ENCODE results near the gene TULP1.

Gene TULP1

GRCh38 chr6:35475573-35475972 is 37.1 kb downstream of the TULP1 start:
- Histone ChIP-seq H3K4me1 (ENCODE audit: insufficient read depth, low read length) (peaks cover 7% of the 10 kb centered on the region), H2AFZ (ENCODE audit: low read depth, low read length) (no peak overlapping the region), H3K4me3 (ENCODE audit: low read depth in 1 of 2, low read length in 2 of 2) (no peak overlapping the region), H3K27me3 (ENCODE audit: insufficient read depth, low read length, poor library complexity) (peaks cover 1% of the 10 kb centered on the region), H4K20me1 (ENCODE audit: insufficient read depth, low read length) (peaks cover 29% of the 10 kb centered on the region), H3K79me2 (ENCODE audit: insufficient read depth, low read length) (peaks cover 6% of the 10 kb centered on the region), H3K9me3 (ENCODE audit: insufficient read depth, low read length, severe bottlenecking) (no peaks in the 10 kb centered on the region), H3K9ac (ENCODE audit: low read depth, low read length) (no peak overlapping the region), H3K27ac (ENCODE audit: low read length) (no peak overlapping the region), H3K36me3 (ENCODE audit: insufficient read depth, low read length) (peaks cover 24% of the 10 kb centered on the region), H3K4me2 (ENCODE audit: insufficient read depth, low read length) (no peak overlapping the region)
- ATAC-seq (ENCODE audit: insufficient read depth, low read depth) (no peak), DNase-seq (no peak)
- TF ChIP-seq CTCF (IDR thresholded peaks at IDR 0.05; ENCODE audit: borderline replicate concordance, extremely low read depth, low read length, poor library complexity, severe bottlenecking) (no peak), EZH2 (IDR thresholded peaks at IDR 0.05; ENCODE audit: borderline replicate concordance, low read depth, low read length, severe bottlenecking) (no peak)

- peak; percentile 15; the same call in 2 of the 3 replicates for ATAC-seq (ENCODE audit: insufficient read depth, low read depth)
- peaks cover 29% of the 10 kb centered on the region for H3K36me3 ChIP-seq (ENCODE audit: insufficient read depth, low read length)
- no peak overlapping the region for H2AFZ ChIP-seq (ENCODE audit: low read depth, low read length)
- no peaks in the 10 kb centered on the region for H3K9me3 ChIP-seq (ENCODE audit: insufficient read depth, low read length, severe bottlenecking)
- no peak overlapping the region for H3K4me3 ChIP-seq (ENCODE audit: low read depth in 1 of 2, low read length in 2 of 2)
- peaks cover 11% of the 10 kb centered on the region for H3K79me2 ChIP-seq (ENCODE audit: insufficient read depth, low read length)
- H3K4me1 ChIP-seq (ENCODE audit: insufficient read depth, low read length): peaks cover 12% of the 10 kb centered on the region
- peaks cover 34% of the 10 kb centered on the region for H4K20me1 ChIP-seq (ENCODE audit: insufficient read depth, low read length)
- DNase-seq: no peak
- no peak for TF ChIP-seq EZH2 (IDR thresholded peaks at IDR 0.05; ENCODE audit: borderline replicate concordance, low read depth, low read length, severe bottlenecking)
- no peak for TF ChIP-seq CTCF (IDR thresholded peaks at IDR 0.05; ENCODE audit: borderline replicate concordance, extremely low read depth, low read length, poor library complexity, severe bottlenecking)
- no peak overlapping the region for H3K9ac ChIP-seq (ENCODE audit: low read depth, low read length)
- no peak overlapping the region for H3K4me2 ChIP-seq (ENCODE audit: insufficient read depth, low read length)
- H3K27me3 ChIP-seq (ENCODE audit: insufficient read depth, low read length, poor library complexity): no peaks in the 10 kb centered on the region
- no peak overlapping the region for H3K27ac ChIP-seq (ENCODE audit: low read length)
Measured at GRCh38 chr6:35474942-35475570, 37.6 kb downstream of the TULP1 start.

- no peak for TF ChIP-seq CTCF (IDR thresholded peaks at IDR 0.05; ENCODE audit: borderline replicate concordance, extremely low read depth, low read length, poor library complexity, severe bottlenecking)
- no peak for TF ChIP-seq EZH2 (IDR thresholded peaks at IDR 0.05; ENCODE audit: borderline replicate concordance, low read depth, low read length, severe bottlenecking)
- Histone ChIP-seq H3K79me2 (ENCODE audit: insufficient read depth, low read length) (peaks cover 19% of the 10 kb centered on the region), H4K20me1 (ENCODE audit: insufficient read depth, low read length) (peaks cover 41% of the 10 kb centered on the region), H3K9ac (ENCODE audit: low read depth, low read length) (no peak overlapping the region), H3K27me3 (ENCODE audit: insufficient read depth, low read length, poor library complexity) (no peaks in the 10 kb centered on the region), H3K36me3 (ENCODE audit: insufficient read depth, low read length) (peaks cover 36% of the 10 kb centered on the region), H3K9me3 (ENCODE audit: insufficient read depth, low read length, severe bottlenecking) (no peaks in the 10 kb centered on the region), H2AFZ (ENCODE audit: low read depth, low read length) (no peak overlapping the region), H3K4me2 (ENCODE audit: insufficient read depth, low read length) (no peak overlapping the region), H3K4me3 (ENCODE audit: low read depth in 1 of 2, low read length in 2 of 2) (no peak overlapping the region), H3K4me1 (ENCODE audit: insufficient read depth, low read length) (peaks cover 20% of the 10 kb centered on the region), H3K27ac (ENCODE audit: low read length) (no peak overlapping the region)
- peak; percentile 23 for DNase-seq
- peak; percentile 35 for ATAC-seq (ENCODE audit: insufficient read depth, low read depth)
Measured at GRCh38 chr6:35474131-35474941, 38.4 kb downstream of the TULP1 start.

All from DND-41 (cell line).